ENCODE measurements around the gene LMAN2.

DNA sequence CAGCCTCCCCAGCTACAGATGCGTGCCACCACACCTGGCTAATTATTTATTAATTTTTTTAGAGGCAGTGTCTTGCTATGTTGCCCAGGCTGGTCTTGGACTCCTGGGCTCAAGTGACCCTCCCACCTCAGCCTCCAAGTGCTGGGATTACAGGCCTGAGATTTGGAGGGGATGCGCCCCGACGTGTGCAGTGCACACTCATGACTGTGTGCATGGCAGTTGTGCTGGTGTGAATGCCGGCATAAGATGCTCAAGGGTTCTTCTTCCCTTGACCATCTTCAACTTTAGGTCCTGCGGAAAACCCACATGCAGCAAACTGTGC lies 29.3 kb upstream of the LMAN2 start:
- TF ChIP-seq, protein P1, sequence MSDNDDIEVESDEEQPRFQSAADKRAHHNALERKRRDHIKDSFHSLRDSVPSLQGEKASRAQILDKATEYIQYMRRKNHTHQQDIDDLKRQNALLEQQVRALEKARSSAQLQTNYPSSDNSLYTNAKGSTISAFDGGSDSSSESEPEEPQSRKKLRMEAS (IDR thresholded peaks at IDR 0.05): no peak
- no peak for TF ChIP-seq CEBPB (IDR thresholded peaks at IDR 0.05; ENCODE audit: low read depth)
- no peak for TF ChIP-seq EGR1 (IDR thresholded peaks at IDR 0.05; ENCODE audit: low read depth)
- TF ChIP-seq EZH2 (IDR thresholded peaks at IDR 0.05): no peak
- TF ChIP-seq POLR2A (IDR thresholded peaks at IDR 0.05; ENCODE audit: borderline replicate concordance, extremely low read depth, insufficient read depth, insufficient read length): no peak
- TF ChIP-seq, protein P2, sequence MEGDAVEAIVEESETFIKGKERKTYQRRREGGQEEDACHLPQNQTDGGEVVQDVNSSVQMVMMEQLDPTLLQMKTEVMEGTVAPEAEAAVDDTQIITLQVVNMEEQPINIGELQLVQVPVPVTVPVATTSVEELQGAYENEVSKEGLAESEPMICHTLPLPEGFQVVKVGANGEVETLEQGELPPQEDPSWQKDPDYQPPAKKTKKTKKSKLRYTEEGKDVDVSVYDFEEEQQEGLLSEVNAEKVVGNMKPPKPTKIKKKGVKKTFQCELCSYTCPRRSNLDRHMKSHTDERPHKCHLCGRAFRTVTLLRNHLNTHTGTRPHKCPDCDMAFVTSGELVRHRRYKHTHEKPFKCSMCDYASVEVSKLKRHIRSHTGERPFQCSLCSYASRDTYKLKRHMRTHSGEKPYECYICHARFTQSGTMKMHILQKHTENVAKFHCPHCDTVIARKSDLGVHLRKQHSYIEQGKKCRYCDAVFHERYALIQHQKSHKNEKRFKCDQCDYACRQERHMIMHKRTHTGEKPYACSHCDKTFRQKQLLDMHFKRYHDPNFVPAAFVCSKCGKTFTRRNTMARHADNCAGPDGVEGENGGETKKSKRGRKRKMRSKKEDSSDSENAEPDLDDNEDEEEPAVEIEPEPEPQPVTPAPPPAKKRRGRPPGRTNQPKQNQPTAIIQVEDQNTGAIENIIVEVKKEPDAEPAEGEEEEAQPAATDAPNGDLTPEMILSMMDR (IDR thresholded peaks at IDR 0.05 in 2 of 3, conservative IDR thresholded peaks at IDR 0.05 in 1 of 3; ENCODE audit: borderline replicate concordance in 1 of 3, insufficient read depth in 1 of 3, low read depth in 2 of 3, low read length in 2 of 3): no peak
- no peak for TF ChIP-seq SRF (IDR thresholded peaks at IDR 0.05; ENCODE audit: low read depth)
- TF ChIP-seq POLR2AphosphoS5 (IDR thresholded peaks at IDR 0.05; ENCODE audit: low read depth, low read length): no peak
- no peak for TF ChIP-seq ZNF274 (IDR thresholded peaks at IDR 0.05; ENCODE audit: low read depth, low read length)
- TF ChIP-seq ZFX (IDR thresholded peaks at IDR 0.05): no peak
- TF ChIP-seq, protein P3, sequence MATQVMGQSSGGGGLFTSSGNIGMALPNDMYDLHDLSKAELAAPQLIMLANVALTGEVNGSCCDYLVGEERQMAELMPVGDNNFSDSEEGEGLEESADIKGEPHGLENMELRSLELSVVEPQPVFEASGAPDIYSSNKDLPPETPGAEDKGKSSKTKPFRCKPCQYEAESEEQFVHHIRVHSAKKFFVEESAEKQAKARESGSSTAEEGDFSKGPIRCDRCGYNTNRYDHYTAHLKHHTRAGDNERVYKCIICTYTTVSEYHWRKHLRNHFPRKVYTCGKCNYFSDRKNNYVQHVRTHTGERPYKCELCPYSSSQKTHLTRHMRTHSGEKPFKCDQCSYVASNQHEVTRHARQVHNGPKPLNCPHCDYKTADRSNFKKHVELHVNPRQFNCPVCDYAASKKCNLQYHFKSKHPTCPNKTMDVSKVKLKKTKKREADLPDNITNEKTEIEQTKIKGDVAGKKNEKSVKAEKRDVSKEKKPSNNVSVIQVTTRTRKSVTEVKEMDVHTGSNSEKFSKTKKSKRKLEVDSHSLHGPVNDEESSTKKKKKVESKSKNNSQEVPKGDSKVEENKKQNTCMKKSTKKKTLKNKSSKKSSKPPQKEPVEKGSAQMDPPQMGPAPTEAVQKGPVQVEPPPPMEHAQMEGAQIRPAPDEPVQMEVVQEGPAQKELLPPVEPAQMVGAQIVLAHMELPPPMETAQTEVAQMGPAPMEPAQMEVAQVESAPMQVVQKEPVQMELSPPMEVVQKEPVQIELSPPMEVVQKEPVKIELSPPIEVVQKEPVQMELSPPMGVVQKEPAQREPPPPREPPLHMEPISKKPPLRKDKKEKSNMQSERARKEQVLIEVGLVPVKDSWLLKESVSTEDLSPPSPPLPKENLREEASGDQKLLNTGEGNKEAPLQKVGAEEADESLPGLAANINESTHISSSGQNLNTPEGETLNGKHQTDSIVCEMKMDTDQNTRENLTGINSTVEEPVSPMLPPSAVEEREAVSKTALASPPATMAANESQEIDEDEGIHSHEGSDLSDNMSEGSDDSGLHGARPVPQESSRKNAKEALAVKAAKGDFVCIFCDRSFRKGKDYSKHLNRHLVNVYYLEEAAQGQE (IDR thresholded peaks at IDR 0.05; ENCODE audit: low read depth): no peak
- no peak for TF ChIP-seq EZH2phosphoT487 (IDR thresholded peaks at IDR 0.05; ENCODE audit: borderline replicate concordance)
